BJ (cell line): ENCODE measurements around the gene RIPOR3. TPM values are rescaled to one million over a fixed set of nuclear protein-coding genes. Genes with fewer than 3 reads are reported as not detected.

Experiments used
- CTCF ChIA-PET: fragments of 350-600 bp; formaldehyde crosslinking; extraction: SDS; loops from one replicate; lab custom pipeline; 2021; ENCODE audit warnings: antibody characterized with exemption, inconsistent platforms; lab: Yijun Ruan, JAX
- POLR2A ChIA-PET: fragments of 300-600 bp; sonication (Branson Sonifier 250); formaldehyde crosslinking; extraction: SDS; loops from one replicate; lab custom pipeline; 2021; ENCODE audit warnings: antibody characterized with exemption; lab: Charles Lee
- DNase-seq: peaks from one replicate; pipeline ENCODE4 v3.0.0-alpha.2; 2011; ENCODE audit warnings: low read depth
- H3K27me3 ChIP-seq: 2 replicates; pipeline ENCODE4 v1.6.0; 2011; ENCODE audit warnings: low read length; ENCODE audit not compliant: control insufficient read depth, insufficient read depth
- H3K36me3 ChIP-seq: 2 replicates; pipeline ENCODE4 v1.5.1; 2011; ENCODE audit warnings: low read length; ENCODE audit not compliant: control insufficient read depth, insufficient read depth
- H3K4me3 ChIP-seq: 2 replicates; pipeline ENCODE4 v1.5.1; 2011; ENCODE audit warnings: low read depth, mild to moderate bottlenecking, control low read depth, low read length
- polyA plus RNA-seq: library from polyadenylated mRNA; depleted of rRNA; stranded (reverse); fragments of >200 nt; gene quantifications from 2 replicates; pipeline ENCODE4 v1.2.3, GENCODE V29; 2011
- TF ChIP-seq, protein P1 (sequence below): IDR thresholded peaks from 2 replicates; pipeline ENCODE4 v1.5.1; 2011; ENCODE audit warnings: low read depth, mild to moderate bottlenecking, control low read depth, inconsistent platforms, low read length, moderate library complexity; ENCODE audit not compliant: insufficient read depth

The RIPOR3 gene
- polyA plus RNA-seq, 1 experiment: 1.2 TPM

DNA sequence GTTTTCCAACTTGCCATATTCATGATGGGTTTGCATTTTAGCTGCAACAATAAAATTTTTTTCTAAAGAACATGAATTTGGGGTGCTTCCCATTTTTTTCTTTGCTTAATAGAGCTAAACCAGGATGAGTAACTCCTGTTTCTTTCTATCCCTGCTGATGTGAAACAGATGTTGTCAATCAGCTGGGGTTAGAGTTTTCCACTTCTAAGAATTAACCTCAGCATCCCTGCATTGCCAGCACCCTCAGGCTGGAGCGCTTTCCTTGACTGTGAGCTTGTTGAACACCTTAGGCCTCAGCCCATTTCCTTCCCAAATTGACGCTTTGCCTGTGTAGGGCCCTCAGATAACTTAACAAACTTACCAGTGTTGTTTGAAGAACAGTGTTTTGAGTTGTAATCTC is 106.7 kb downstream of the RIPOR3 start:
- POLR2A ChIA-PET: no interaction called here
- TF ChIP-seq, protein P1, sequence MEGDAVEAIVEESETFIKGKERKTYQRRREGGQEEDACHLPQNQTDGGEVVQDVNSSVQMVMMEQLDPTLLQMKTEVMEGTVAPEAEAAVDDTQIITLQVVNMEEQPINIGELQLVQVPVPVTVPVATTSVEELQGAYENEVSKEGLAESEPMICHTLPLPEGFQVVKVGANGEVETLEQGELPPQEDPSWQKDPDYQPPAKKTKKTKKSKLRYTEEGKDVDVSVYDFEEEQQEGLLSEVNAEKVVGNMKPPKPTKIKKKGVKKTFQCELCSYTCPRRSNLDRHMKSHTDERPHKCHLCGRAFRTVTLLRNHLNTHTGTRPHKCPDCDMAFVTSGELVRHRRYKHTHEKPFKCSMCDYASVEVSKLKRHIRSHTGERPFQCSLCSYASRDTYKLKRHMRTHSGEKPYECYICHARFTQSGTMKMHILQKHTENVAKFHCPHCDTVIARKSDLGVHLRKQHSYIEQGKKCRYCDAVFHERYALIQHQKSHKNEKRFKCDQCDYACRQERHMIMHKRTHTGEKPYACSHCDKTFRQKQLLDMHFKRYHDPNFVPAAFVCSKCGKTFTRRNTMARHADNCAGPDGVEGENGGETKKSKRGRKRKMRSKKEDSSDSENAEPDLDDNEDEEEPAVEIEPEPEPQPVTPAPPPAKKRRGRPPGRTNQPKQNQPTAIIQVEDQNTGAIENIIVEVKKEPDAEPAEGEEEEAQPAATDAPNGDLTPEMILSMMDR: no peak
- no peak for DNase-seq
- H3K36me3 ChIP-seq: peaks cover 38% of the 10 kb centered on the region
- no peak overlapping the region for H3K4me3 ChIP-seq
- CTCF ChIA-PET: interaction anchor here (1.2 to 3.4 kb wide), 5 partner anchors 9 to 399 kb away, joined by 3 to 16 read pairs (median 9); no protein-coding TSS in a partner anchor
- H3K27me3 ChIP-seq: no peaks in the 10 kb centered on the region

DNA sequence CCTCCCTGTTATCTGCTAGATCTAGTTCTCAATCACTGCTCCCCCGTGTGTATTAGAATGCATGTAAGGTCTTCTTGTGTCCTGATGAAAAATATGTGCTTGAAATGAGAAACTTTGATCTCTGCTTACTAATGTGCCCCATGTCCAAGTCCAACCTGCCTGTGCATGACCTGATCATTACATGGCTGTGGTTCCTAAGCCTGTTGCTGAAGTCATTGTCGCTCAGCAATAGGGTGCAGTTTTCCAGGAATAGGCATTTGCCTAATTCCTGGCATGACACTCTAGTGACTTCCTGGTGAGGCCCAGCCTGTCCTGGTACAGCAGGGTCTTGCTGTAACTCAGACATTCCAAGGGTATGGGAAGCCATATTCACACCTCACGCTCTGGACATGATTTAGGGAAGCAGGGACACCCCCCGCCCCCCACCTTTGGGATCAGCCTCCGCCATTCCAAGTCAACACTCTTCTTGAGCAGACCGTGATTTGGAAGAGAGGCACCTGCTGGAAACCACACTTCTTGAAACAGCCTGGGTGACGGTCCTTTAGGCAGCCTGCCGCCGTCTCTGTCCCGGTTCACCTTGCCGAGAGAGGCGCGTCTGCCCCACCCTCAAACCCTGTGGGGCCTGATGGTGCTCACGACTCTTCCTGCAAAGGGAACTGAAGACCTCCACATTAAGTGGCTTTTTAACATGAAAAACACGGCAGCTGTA is 107.7 kb downstream of the RIPOR3 start:
- ChIA-PET POLR2A (interaction anchor here (0.5 kb wide), 1 partner anchor 67 kb away, joined by 4 read pairs; no protein-coding TSS in a partner anchor), CTCF (interaction anchor here (1.2 to 3.4 kb wide), 5 partner anchors 8 to 398 kb away, joined by 3 to 16 read pairs (median 9); no protein-coding TSS in a partner anchor)
- H3K27me3 ChIP-seq: no peaks in the 10 kb centered on the region
- DNase-seq: no peak
- H3K4me3 ChIP-seq: no peak overlapping the region
- H3K36me3 ChIP-seq: peaks cover 46% of the 10 kb centered on the region
- TF ChIP-seq, protein P1: no peak

DNA sequence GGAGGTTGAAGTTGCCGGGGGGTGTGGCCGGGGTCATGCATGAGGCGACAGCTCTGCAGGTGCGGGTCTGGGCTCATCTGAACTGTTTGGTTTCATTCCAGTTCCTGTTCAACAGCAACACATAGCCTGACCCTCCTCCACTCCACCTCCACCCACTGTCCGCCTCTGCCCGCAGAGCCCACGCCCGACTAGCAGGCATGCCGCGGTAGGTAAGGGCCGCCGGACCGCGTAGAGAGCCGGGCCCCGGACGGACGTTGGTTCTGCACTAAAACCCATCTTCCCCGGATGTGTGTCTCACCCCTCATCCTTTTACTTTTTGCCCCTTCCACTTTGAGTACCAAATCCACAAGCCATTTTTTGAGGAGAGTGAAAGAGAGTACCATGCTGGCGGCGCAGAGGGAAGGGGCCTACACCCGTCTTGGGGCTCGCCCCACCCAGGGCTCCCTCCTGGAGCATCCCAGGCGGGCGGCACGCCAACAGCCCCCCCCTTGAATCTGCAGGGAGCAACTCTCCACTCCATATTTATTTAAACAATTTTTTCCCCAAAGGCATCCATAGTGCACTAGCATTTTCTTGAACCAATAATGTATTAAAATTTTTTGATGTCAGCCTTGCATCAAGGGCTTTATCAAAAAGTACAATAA is 108.6 kb downstream of the RIPOR3 start:
- POLR2A ChIA-PET: no interaction called here
- CTCF ChIA-PET: interaction anchor here (0.6 kb wide), 1 partner anchor 132 kb away, joined by 3 read pairs; no protein-coding TSS in a partner anchor
- DNase-seq: no peak
- Histone ChIP-seq H3K4me3 (no peak overlapping the region), H3K27me3 (no peaks in the 10 kb centered on the region), H3K36me3 (peaks cover 44% of the 10 kb centered on the region)
- TF ChIP-seq, protein P1: no peak

DNA sequence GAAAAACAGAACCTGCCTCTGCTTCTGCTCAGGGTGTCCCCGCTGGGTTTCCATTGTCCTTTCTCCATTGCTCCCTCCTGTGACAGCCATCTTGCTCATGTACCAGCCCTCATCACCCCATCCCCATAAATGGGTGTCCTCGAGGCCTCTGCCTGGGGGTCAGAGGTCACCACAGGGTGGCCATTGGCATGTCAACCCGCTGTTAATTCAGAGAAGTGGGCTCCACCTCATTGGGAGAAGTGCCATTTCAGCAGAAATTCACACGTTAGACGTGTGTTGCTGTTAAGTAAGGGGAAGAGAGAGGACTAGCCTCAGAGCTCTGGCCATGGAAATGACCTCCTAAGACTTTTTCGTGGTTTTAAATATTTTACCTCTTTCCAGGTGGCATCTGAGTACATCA is 109.2 kb downstream of the RIPOR3 start:
- TF ChIP-seq, protein P1: no peak
- Histone ChIP-seq H3K4me3 (no peak overlapping the region), H3K27me3 (no peaks in the 10 kb centered on the region), H3K36me3 (peaks cover 47% of the 10 kb centered on the region)
- DNase-seq: no peak
- CTCF ChIA-PET: no interaction called here
- POLR2A ChIA-PET: no interaction called here
